Measurements from ENCODE around the gene ZNF76.

ZNF76 gene

DNA sequence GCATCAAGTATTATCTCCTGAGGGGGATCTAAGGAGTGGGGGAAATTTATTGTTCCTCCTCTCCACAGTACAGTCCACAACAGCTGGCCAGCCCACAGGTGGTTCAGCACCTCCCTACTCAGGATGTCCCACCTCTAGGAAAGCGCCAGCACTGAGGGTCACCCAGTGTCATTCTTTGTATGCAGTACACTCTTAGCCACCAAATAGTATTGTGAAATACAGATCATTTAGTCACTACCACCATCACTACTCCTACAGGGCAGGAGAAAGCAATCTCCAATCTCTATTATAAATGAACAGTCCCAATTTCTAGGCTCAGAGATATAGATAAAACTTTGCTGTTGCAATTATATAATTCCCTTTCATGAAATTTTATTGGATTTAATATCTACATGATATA is 6.3 kb upstream of the ZNF76 start:
- Histone ChIP-seq H2BK5ac (ENCODE audit: low read length) (no peak overlapping the region), H3K4me3 (ENCODE audit: low read length) (no peak overlapping the region), H2AK5ac (ENCODE audit: low read length) (no peak overlapping the region), H3K56ac (ENCODE audit: low read length) (no peak overlapping the region), H3K4ac (ENCODE audit: low read depth, low read length) (no peak overlapping the region), H2BK120ac (ENCODE audit: low read depth, low read length) (no peak overlapping the region), H3K27me3 (ENCODE audit: insufficient read depth, low read length, poor library complexity) (no peaks in the 10 kb centered on the region), H3K4me1 (ENCODE audit: control insufficient read depth, low read depth, low read length) (peaks cover 3% of the 10 kb centered on the region), H3K79me1 (ENCODE audit: low read length) (peaks cover 5% of the 10 kb centered on the region), H3K27ac (ENCODE audit: low read depth, low read length) (no peak overlapping the region), H3K9ac (ENCODE audit: low read length) (no peak overlapping the region), H4K5ac (ENCODE audit: low read length) (no peak overlapping the region), H3K4me2 (ENCODE audit: low read length) (no peak overlapping the region), H3K23ac (ENCODE audit: low read length) (no peak overlapping the region), H4K8ac (ENCODE audit: low read depth, low read length) (no peak overlapping the region), H3K79me2 (ENCODE audit: control insufficient read depth, insufficient read depth, low read length) (no peaks in the 10 kb centered on the region), H3K18ac (ENCODE audit: low read length) (no peak overlapping the region), H3K36me3 (ENCODE audit: control insufficient read depth, insufficient read depth, low read length) (no peaks in the 10 kb centered on the region), H2BK15ac (replicated peaks; ENCODE audit: low read depth) (no peak overlapping the region)
- no CpG with 5 or more reads among the region's 1 CpG for WGBS (ENCODE audit: extremely low coverage, insufficient coverage, low lambda C conversion rate)
- no peak for DNase-seq

DNA sequence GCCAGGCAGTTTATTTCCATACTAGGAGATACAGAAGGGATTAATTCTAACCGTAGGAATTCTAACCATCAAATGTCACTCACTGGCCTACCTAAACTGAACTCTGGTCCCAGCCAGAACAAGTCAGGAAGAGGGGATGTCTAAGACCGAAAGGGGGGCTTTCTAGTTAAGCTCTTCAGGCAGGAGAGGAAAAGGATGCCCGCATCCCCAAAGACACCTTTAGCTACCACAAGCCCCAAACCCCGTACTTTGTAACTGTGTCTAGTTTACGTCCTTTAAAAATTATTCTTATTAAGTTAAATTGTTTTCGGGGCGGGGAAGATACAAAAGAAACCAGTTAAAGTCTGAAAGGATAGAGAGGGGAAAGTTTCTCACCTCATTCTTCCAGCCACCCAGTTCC is 1.2 kb upstream of the ZNF76 start:
- Histone ChIP-seq H3K9ac (ENCODE audit: low read length) (peak overlapping the region; percentile 92), H2BK5ac (ENCODE audit: low read length) (no peak overlapping the region), H2AK5ac (ENCODE audit: low read length) (no peak overlapping the region), H3K56ac (ENCODE audit: low read length) (peak overlapping the region; percentile 91), H3K79me1 (ENCODE audit: low read length) (peaks cover 8% of the 10 kb centered on the region), H2BK15ac (replicated peaks; ENCODE audit: low read depth) (no peak overlapping the region), H3K4me2 (ENCODE audit: low read length) (peak overlapping the region; percentile 76), H2BK120ac (ENCODE audit: low read depth, low read length) (no peak overlapping the region), H3K4me3 (ENCODE audit: low read length) (peak overlapping the region; percentile 96), H3K27me3 (ENCODE audit: insufficient read depth, low read length, poor library complexity) (no peaks in the 10 kb centered on the region), H3K27ac (ENCODE audit: low read depth, low read length) (peak overlapping the region; percentile 34), H3K18ac (ENCODE audit: low read length) (no peak overlapping the region), H3K4me1 (ENCODE audit: control insufficient read depth, low read depth, low read length) (peaks cover 9% of the 10 kb centered on the region), H3K36me3 (ENCODE audit: control insufficient read depth, insufficient read depth, low read length) (no peaks in the 10 kb centered on the region), H3K23ac (ENCODE audit: low read length) (no peak overlapping the region), H3K4ac (ENCODE audit: low read depth, low read length) (no peak overlapping the region), H3K79me2 (ENCODE audit: control insufficient read depth, insufficient read depth, low read length) (no peaks in the 10 kb centered on the region), H4K8ac (ENCODE audit: low read depth, low read length) (no peak overlapping the region), H4K5ac (ENCODE audit: low read length) (no peak overlapping the region)
- no CpG with 5 or more reads among the region's 7 CpGs for WGBS (ENCODE audit: extremely low coverage, insufficient coverage, low lambda C conversion rate)
- no peak for DNase-seq

DNA sequence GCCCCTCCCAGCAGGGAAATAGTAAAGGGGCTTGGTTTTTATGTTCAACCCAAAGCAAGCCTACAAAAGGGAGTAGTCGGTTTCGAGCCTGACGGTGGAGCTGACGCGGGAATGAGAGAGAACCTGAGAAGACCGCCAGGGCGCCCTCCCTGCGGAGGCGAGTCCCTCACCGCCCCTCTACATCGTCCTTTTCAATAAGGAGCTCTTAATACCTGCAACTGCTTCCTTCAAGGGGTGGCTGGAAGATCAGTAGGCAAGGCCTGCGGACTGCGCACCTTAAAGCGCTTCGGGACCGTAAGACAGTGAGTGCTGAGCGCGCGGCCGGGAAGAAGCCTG is 709 bp upstream of the ZNF76 start:
- no peak overlapping the region for H2BK5ac ChIP-seq (ENCODE audit: low read length)
- peaks cover 9% of the 10 kb centered on the region for H3K4me1 ChIP-seq (ENCODE audit: control insufficient read depth, low read depth, low read length)
- H3K79me2 ChIP-seq (ENCODE audit: control insufficient read depth, insufficient read depth, low read length): no peaks in the 10 kb centered on the region
- H3K9ac ChIP-seq (ENCODE audit: low read length): peak overlapping the region; percentile 92
- peak overlapping the region; percentile 96 for H3K4me3 ChIP-seq (ENCODE audit: low read length)
- H2BK15ac ChIP-seq (replicated peaks; ENCODE audit: low read depth): no peak overlapping the region
- no peak overlapping the region for H3K18ac ChIP-seq (ENCODE audit: low read length)
- H3K27ac ChIP-seq (ENCODE audit: low read depth, low read length): peak overlapping the region; percentile 34
- no peak for DNase-seq
- H3K4me2 ChIP-seq (ENCODE audit: low read length): peak overlapping the region; percentile 76
- no peak overlapping the region for H2AK5ac ChIP-seq (ENCODE audit: low read length)
- no peaks in the 10 kb centered on the region for H3K27me3 ChIP-seq (ENCODE audit: insufficient read depth, low read length, poor library complexity)
- H2BK120ac ChIP-seq (ENCODE audit: low read depth, low read length): no peak overlapping the region
- H4K5ac ChIP-seq (ENCODE audit: low read length): no peak overlapping the region
- H3K36me3 ChIP-seq (ENCODE audit: control insufficient read depth, insufficient read depth, low read length): no peaks in the 10 kb centered on the region
- H4K8ac ChIP-seq (ENCODE audit: low read depth, low read length): no peak overlapping the region
- no CpG with 5 or more reads among the region's 20 CpGs for WGBS (ENCODE audit: extremely low coverage, insufficient coverage, low lambda C conversion rate)
- peaks cover 8% of the 10 kb centered on the region for H3K79me1 ChIP-seq (ENCODE audit: low read length)
- peak overlapping the region; percentile 91 for H3K56ac ChIP-seq (ENCODE audit: low read length)
- no peak overlapping the region for H3K23ac ChIP-seq (ENCODE audit: low read length)
- H3K4ac ChIP-seq (ENCODE audit: low read depth, low read length): no peak overlapping the region

DNA sequence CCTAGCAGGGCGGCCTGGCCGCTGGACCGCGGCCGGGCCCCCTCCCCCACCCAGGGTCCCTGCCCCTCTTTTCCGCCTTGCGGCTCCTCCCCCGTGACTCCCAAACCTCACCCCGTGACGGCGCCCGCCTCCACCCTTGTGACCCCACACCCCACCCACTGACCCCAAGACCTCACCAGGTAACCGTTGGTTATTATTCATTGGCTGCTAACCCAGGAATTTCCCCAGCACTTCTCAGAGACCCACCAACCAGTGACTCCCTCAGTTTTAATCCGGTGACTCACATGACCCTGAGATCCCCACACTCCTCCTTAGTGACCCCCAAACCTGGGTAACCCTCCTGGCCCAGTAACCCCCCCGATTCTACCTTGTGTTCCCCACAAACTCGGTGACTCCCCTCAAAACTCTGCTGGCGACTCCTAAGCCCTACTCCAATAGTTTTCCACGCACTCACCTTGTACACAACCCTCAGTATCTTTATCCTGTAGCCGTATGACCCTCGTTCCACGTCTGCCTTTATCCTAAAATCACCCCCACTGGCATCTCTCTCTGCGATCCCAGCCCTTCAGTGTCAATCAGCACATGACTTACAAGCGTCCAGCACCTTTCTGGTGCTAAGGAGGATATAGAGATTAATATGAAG is 534 bp downstream of the ZNF76 start:
- no peak overlapping the region for H2BK15ac ChIP-seq (replicated peaks; ENCODE audit: low read depth)
- peak; percentile 90 for DNase-seq

DNA sequence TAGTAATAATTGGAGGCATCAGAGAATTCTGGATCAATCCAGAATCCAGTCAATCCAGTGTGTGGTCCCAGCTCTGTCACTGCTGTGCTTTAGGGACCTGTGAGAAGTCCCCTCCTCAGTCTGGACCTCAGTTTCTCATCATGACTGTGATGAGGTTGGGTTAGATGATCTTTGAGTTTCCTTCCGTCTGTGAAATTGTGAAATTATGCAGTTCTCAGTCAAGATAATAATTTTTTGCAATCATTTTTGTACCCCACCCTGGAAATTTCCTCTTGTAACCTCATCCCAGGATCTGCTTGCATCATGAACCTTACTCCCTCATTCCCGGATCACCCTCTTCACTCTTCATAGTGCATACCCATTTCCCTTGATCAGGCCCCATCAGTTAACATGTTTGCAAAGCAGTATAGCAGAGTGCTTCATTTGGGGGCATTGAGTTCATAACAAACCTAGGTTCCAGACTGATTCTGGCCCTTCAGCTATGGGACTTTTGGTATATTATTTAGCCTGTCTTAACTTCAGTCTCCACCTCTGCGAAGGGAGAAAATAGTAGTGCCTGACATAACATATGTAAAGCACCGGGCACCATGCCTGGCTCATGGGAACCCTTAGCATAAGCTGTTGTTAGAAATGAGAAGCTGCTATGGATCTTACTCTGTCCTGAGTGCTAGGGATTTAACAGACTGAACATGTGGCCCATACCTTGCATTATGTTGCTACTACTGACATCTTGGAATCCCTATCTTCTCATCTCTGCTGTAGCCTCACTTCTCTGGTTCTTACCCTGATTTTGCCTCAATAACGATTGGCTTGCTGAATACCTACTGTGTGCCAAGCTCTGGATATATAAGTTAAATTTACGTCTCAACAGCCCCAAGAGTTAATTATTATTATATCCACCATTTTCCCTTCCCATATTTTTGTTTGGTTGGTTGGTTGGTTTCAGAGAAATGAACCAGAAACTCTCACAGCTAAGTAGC is 1.3 kb downstream of the ZNF76 start:
- H3K4me3 ChIP-seq (ENCODE audit: low read length): no peak overlapping the region
- no peak overlapping the region for H3K27ac ChIP-seq (ENCODE audit: low read depth, low read length)

More for the DNA sequence above, 534 bp downstream of the ZNF76 start:
- Histone ChIP-seq H3K9ac (ENCODE audit: low read length) (peak overlapping the region; percentile 95), H3K4me3 (ENCODE audit: low read length) (peak overlapping the region; percentile 74), H4K5ac (ENCODE audit: low read length) (peak overlapping the region; percentile 92), H2AK5ac (ENCODE audit: low read length) (peak overlapping the region; percentile 91), H3K79me1 (ENCODE audit: low read length) (peaks cover 6% of the 10 kb centered on the region), H3K18ac (ENCODE audit: low read length) (peak overlapping the region; percentile 99), H3K4me2 (ENCODE audit: low read length) (peak overlapping the region; percentile 99), H3K27ac (ENCODE audit: low read depth, low read length) (peak overlapping the region; percentile 95), H3K4me1 (ENCODE audit: control insufficient read depth, low read depth, low read length) (peaks cover 9% of the 10 kb centered on the region), H3K56ac (ENCODE audit: low read length) (peak overlapping the region; percentile 94), H3K79me2 (ENCODE audit: control insufficient read depth, insufficient read depth, low read length) (no peaks in the 10 kb centered on the region), H3K36me3 (ENCODE audit: control insufficient read depth, insufficient read depth, low read length) (no peaks in the 10 kb centered on the region), H3K27me3 (ENCODE audit: insufficient read depth, low read length, poor library complexity) (no peaks in the 10 kb centered on the region), H3K23ac (ENCODE audit: low read length) (no peak overlapping the region), H2BK120ac (ENCODE audit: low read depth, low read length) (no peak overlapping the region), H4K8ac (ENCODE audit: low read depth, low read length) (peak overlapping the region; percentile 58), H3K4ac (ENCODE audit: low read depth, low read length) (peak overlapping the region; percentile 98), H2BK5ac (ENCODE audit: low read length) (peak overlapping the region; percentile 86)
- WGBS (ENCODE audit: extremely low coverage, insufficient coverage, low lambda C conversion rate): no CpG with 5 or more reads among the region's 23 CpGs

More for the DNA sequence above, 1.3 kb downstream of the ZNF76 start:
- Histone ChIP-seq H2BK15ac (replicated peaks; ENCODE audit: low read depth) (no peak overlapping the region), H3K4me2 (ENCODE audit: low read length) (peak overlapping the region; percentile 99), H3K79me1 (ENCODE audit: low read length) (peaks cover 6% of the 10 kb centered on the region), H2BK5ac (ENCODE audit: low read length) (no peak overlapping the region), H2AK5ac (ENCODE audit: low read length) (peak overlapping the region; percentile 73), H3K4me1 (ENCODE audit: control insufficient read depth, low read depth, low read length) (peaks cover 9% of the 10 kb centered on the region), H3K36me3 (ENCODE audit: control insufficient read depth, insufficient read depth, low read length) (no peaks in the 10 kb centered on the region), H3K9ac (ENCODE audit: low read length) (peak overlapping the region; percentile 95), H3K4ac (ENCODE audit: low read depth, low read length) (peak overlapping the region; percentile 98), H2BK120ac (ENCODE audit: low read depth, low read length) (no peak overlapping the region), H4K5ac (ENCODE audit: low read length) (no peak overlapping the region), H3K27me3 (ENCODE audit: insufficient read depth, low read length, poor library complexity) (no peaks in the 10 kb centered on the region), H3K18ac (ENCODE audit: low read length) (peak overlapping the region; percentile 99), H3K56ac (ENCODE audit: low read length) (peak overlapping the region; percentile 94), H3K23ac (ENCODE audit: low read length) (no peak overlapping the region), H3K79me2 (ENCODE audit: control insufficient read depth, insufficient read depth, low read length) (no peaks in the 10 kb centered on the region), H4K8ac (ENCODE audit: low read depth, low read length) (no peak overlapping the region)
- WGBS (ENCODE audit: extremely low coverage, insufficient coverage, low lambda C conversion rate): no CpG with 5 or more reads among the region's 6 CpGs
- no peak for DNase-seq
